GM12878 (cell line): ENCODE measurements around the gene CYP3A4. TPM values are rescaled to one million over a fixed set of nuclear protein-coding genes. Genes with fewer than 3 reads are reported as not detected.
A peak's percentile ranks its signal among the peaks of the same experiment; 100 is the strongest.

Source experiments
- ATAC-seq: fragments of 200-7000 bp; cut with Tn5 transposase; 3 replicates; pipeline ENCODE4 v1.9.1; 2020; ENCODE audit warnings: mild to moderate bottlenecking, moderate library complexity
- BruUV-seq: library from RNA; stranded (reverse); fragments of 400-500 nt; replicated peaks from 2 replicates; lab custom pipeline; 2021; lab: Mats Ljungman, UMichigan
- CTCF ChIA-PET: fragments of 300-600 bp; sonication (Branson Sonifier 250); formaldehyde crosslinking; extraction: SDS; loops from one replicate; lab custom pipeline; 2021; ENCODE audit warnings: inconsistent platforms; lab: Yijun Ruan, JAX
- POLR2A ChIA-PET: fragments of 350-600 bp; formaldehyde crosslinking; extraction: SDS; loops from one replicate; lab custom pipeline; 2021; ENCODE audit warnings: inconsistent platforms; lab: Charles Lee
- RAD21 ChIA-PET: fragments of 300-600 bp; sonication (Branson Sonifier 250); formaldehyde crosslinking; loops from one replicate; lab custom pipeline; 2023; ENCODE audit warnings: antibody characterized with exemption; ENCODE audit not compliant: unreplicated experiment; lab: Charles Lee
- SMC1A ChIA-PET: fragments of 300-600 bp; sonication (Branson Sonifier 250); formaldehyde crosslinking; loops from one replicate; lab custom pipeline; 2023; ENCODE audit not compliant: unreplicated experiment, uncharacterized antibody; lab: Charles Lee
- DNase-seq: peaks from one replicate; pipeline ENCODE4 v3.0.0-alpha.2; 2011; ENCODE audit warnings: low read depth, low spot score
- FAIRE-seq: peaks from 3 replicates; lab custom pipeline; 2011; peaks lifted over from hg19 to GRCh38; lab: Jason Lieb, UNC
- H2AFZ ChIP-seq: 2 replicates; pipeline ENCODE4 v1.6.0; 2011; ENCODE audit warnings: low read depth, low read length, control low read depth; ENCODE audit not compliant: control insufficient read depth
- H3K27ac ChIP-seq: 2 replicates; pipeline ENCODE4 v1.5.1; 2011; ENCODE audit warnings: control low read depth; ENCODE audit not compliant: control insufficient read depth, insufficient read depth
- H3K27me3 ChIP-seq, 2 experiments: replicated peaks in 1 of 2; 2 replicates each; pipeline versions ENCODE4 v1.6.0 to v1.6.1; 2011; ENCODE audit warnings: low read length in 1 of 2; ENCODE audit not compliant: control insufficient read depth in 2 of 2, insufficient read depth in 2 of 2
- H3K36me3 ChIP-seq, 2 experiments: 2 replicates each; pipeline ENCODE4 v1.5.1; 2011; ENCODE audit warnings: low read length in 1 of 2; ENCODE audit not compliant: control insufficient read depth in 2 of 2, insufficient read depth in 2 of 2
- H3K4me1 ChIP-seq: 2 replicates; pipeline ENCODE4 v1.6.1; 2011; ENCODE audit warnings: mild to moderate bottlenecking, low read length, moderate library complexity, mixed read lengths; ENCODE audit not compliant: control insufficient read depth, insufficient read depth
- H3K4me2 ChIP-seq: 2 replicates; pipeline ENCODE4 v1.6.0; 2011; ENCODE audit warnings: control low read depth; ENCODE audit not compliant: control insufficient read depth, insufficient read depth
- H3K4me3 ChIP-seq: fragments of 200-600 bp; sonication (generic); 2 replicates; pipeline ENCODE4 v1.5.1; 2016
- H3K79me2 ChIP-seq: 2 replicates; pipeline ENCODE4 v1.6.0; 2011; ENCODE audit warnings: low read length; ENCODE audit not compliant: control insufficient read depth, insufficient read depth
- H3K9ac ChIP-seq: 2 replicates; pipeline ENCODE4 v1.8.0; 2011; ENCODE audit warnings: low read length, control low read depth, mixed read lengths; ENCODE audit not compliant: control insufficient read depth, insufficient read depth
- H3K9me3 ChIP-seq: replicated peaks from 3 replicates; pipeline ENCODE4 v1.5.1; 2011; ENCODE audit warnings: mild to moderate bottlenecking, low read length; ENCODE audit not compliant: control insufficient read depth, insufficient read depth
- H4K20me1 ChIP-seq: 2 replicates; pipeline ENCODE4 v1.6.0; 2011; ENCODE audit not compliant: control insufficient read depth, insufficient read depth
- ASH2L ChIP-seq: fragments of 300-600, 200-600 bp; sonication (generic); IDR thresholded peaks from 2 replicates; pipeline ENCODE4 v1.6.1; 2017; ENCODE audit warnings: low read depth, mild to moderate bottlenecking, borderline replicate concordance
- HSF1 ChIP-seq: fragments of 150-350 bp; IDR thresholded peaks from 2 replicates; pipeline ENCODE4 v1.6.1; 2014; ENCODE audit warnings: mild to moderate bottlenecking, low read depth, low read length
- SMC3 ChIP-seq: IDR thresholded peaks from 2 replicates; pipeline ENCODE4 v1.6.1; 2011; ENCODE audit warnings: low read length, improper control_type of control experiment, borderline replicate concordance
- ZBED1 ChIP-seq: IDR thresholded peaks from 2 replicates; pipeline ENCODE4 v1.6.1; 2016; ENCODE audit warnings: borderline replicate concordance
- WGBS: methylation state at CpG from one replicate; pipeline ENCODE4 v1.1.6; 2016; ENCODE audit warnings: low lambda C conversion rate; ENCODE audit not compliant: insufficient replicate concordance, insufficient coverage; ENCODE audit errors: missing lambda C conversion rate; 5-methylcytosine and 5-hydroxymethylcytosine counted together
- in situ Hi-C: fragments of 300-500 bp; cut with MboI; formaldehyde crosslinking; loops from 9 replicates; pipeline ENCODE4 v1.14.3; 2018; ENCODE audit warnings: mixed read lengths
- intact Hi-C: fragments of 100-400 bp; cut with micrococcal nuclease; formaldehyde crosslinking; loops from one replicate; pipeline ENCODE4 v1.14.2; 2022; ENCODE audit not compliant: unreplicated experiment
- polyA plus RNA-seq, 11 experiments: library from polyadenylated mRNA; depleted of rRNA in 4 of 11; unstranded in 6 of 11; stranded (reverse) in 5 of 11; fragments of >200 nt; fragmentation: Nextera tagmentation in 4 of 11; fragmentation: Illumina TruSeq in 1 of 11; extraction: Ambion mirVana in 4 of 11; extraction: Trizol in 1 of 11; gene quantifications; 1 replicate in 1 of 11; 2 replicates in 10 of 11; pipeline versions ENCODE4 v1.2.1 to v1.2.3, GENCODE V29; 2011 to 2016; ENCODE audit warnings: inconsistent platforms in 2 of 11, missing spikeins in 2 of 11, low read depth in 1 of 11
- total RNA-seq, 4 experiments: library from RNA; depleted of rRNA in 3 of 4; stranded (reverse); fragments of >200 nt in 3 of 4; fragmentation: Illumina TruSeq in 1 of 4; extraction: Trizol in 1 of 4; gene quantifications; 2 replicates each; pipeline versions ENCODE4 v1.2.1 to v1.2.3, GENCODE V29; 2013 to 2021
- TF ChIP-seq, protein P1 (sequence below): fragments of 450-650 bp; formaldehyde crosslinking; IDR thresholded peaks from 2 replicates; pipeline ENCODE4 v1.4.0; 2020; ENCODE audit warnings: mild to moderate bottlenecking, moderate library complexity

The CYP3A4 gene
- total and polyA plus RNA-seq, 10 of the 15 experiments (the other 5 are each of a cell fraction or from before 2014, with no cell fraction given), result 0.02 to 0.21 (median 0.04) TPM; not detected in 7

DNA sequence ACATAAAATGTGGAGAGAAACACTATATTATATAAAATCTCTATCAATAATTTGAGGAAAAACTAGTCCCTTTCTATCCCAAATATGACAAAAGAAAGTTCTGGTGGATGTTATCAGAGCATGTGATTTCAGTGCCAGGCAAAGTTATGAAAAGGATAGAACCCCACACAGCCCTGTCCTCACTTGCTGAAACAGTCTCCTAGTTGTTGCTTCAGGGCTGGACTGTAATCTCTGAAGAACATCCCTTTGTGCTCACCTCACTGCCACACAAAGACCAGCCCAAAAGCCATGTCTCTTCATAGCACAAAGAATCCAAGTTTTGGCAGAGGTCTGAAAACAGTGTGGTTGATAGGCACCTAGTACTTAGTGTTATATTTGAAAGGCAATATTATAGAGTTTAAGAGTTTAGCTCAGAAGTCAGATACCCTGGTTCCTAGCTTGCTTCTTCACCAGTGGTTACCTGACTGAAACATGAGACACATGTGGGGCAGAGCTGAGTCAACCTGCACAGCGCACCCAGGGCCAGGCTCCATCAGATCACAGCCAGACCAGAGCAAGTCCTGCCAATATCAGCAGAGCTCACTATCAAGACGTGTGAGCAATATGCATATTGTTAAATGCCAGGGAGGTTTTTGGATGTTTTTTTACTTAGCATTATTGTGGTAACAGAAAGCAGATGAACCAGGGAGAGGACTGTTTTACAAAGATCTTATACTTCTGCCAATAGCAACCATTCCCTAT lies 74.0 kb downstream of the CYP3A4 start:
- 47% methylated on average over 2 of the region's 2 CpGs for WGBS
- no TSS peak for BruUV-seq
- no peaks in the 10 kb centered on the region for H3K4me1 ChIP-seq
- DNase-seq (no peak), ATAC-seq (no peak), FAIRE-seq (peak; percentile 52)
- intact Hi-C loops, result no loop called here
- no peaks in the 10 kb centered on the region for H3K9me3 ChIP-seq
- ChIA-PET SMC1A (no interaction called here), RAD21 (no interaction called here), POLR2A (no interaction called here), CTCF (no interaction called here)
- H3K27ac ChIP-seq, result no peak overlapping the region
- no peak overlapping the region for H3K4me3 ChIP-seq
- no peaks in the 10 kb centered on the region for H3K79me2 ChIP-seq
- no peaks in the 10 kb centered on the region for H3K36me3 ChIP-seq
- in situ Hi-C loops, result no loop called here
- no peak overlapping the region for H3K9ac ChIP-seq
- H3K4me2 ChIP-seq, result no peak overlapping the region
- no peak overlapping the region for H2AFZ ChIP-seq
- H4K20me1 ChIP-seq, result no peaks in the 10 kb centered on the region
- no peaks in the 10 kb centered on the region for H3K27me3 ChIP-seq
- TF ChIP-seq ASH2L (no peak), HSF1 (no peak), SMC3 (no peak), ZBED1 (no peak)
- TF ChIP-seq, protein P1, sequence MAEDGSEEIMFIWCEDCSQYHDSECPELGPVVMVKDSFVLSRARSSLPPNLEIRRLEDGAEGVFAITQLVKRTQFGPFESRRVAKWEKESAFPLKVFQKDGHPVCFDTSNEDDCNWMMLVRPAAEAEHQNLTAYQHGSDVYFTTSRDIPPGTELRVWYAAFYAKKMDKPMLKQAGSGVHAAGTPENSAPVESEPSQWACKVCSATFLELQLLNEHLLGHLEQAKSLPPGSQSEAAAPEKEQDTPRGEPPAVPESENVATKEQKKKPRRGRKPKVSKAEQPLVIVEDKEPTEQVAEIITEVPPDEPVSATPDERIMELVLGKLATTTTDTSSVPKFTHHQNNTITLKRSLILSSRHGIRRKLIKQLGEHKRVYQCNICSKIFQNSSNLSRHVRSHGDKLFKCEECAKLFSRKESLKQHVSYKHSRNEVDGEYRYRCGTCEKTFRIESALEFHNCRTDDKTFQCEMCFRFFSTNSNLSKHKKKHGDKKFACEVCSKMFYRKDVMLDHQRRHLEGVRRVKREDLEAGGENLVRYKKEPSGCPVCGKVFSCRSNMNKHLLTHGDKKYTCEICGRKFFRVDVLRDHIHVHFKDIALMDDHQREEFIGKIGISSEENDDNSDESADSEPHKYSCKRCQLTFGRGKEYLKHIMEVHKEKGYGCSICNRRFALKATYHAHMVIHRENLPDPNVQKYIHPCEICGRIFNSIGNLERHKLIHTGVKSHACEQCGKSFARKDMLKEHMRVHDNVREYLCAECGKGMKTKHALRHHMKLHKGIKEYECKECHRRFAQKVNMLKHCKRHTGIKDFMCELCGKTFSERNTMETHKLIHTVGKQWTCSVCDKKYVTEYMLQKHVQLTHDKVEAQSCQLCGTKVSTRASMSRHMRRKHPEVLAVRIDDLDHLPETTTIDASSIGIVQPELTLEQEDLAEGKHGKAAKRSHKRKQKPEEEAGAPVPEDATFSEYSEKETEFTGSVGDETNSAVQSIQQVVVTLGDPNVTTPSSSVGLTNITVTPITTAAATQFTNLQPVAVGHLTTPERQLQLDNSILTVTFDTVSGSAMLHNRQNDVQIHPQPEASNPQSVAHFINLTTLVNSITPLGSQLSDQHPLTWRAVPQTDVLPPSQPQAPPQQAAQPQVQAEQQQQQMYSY (CRISPR knock-in tag), result no peak
